Ishikawa (cell line): ENCODE results near the gene ZNF771.

Source experiments
- CEBPB ChIP-seq: IDR thresholded peaks from 2 replicates; pipeline ENCODE4 v1.6.1; 2012
- CREB1 ChIP-seq: IDR thresholded peaks from 2 replicates; pipeline ENCODE4 v1.6.1; 2012; ENCODE audit warnings: low read depth
- EGR1 ChIP-seq: IDR thresholded peaks from 2 replicates; pipeline ENCODE4 v1.6.1; 2012
- EP300 ChIP-seq: IDR thresholded peaks from 2 replicates; pipeline ENCODE4 v1.6.1; 2012; ENCODE audit warnings: borderline replicate concordance
- FOXM1 ChIP-seq: IDR thresholded peaks from 2 replicates; pipeline ENCODE4 v1.6.1; 2012; ENCODE audit warnings: low read depth, borderline replicate concordance
- NFIC ChIP-seq: IDR thresholded peaks from 2 replicates; pipeline ENCODE4 v1.6.1; 2012
- RAD21 ChIP-seq: IDR thresholded peaks from 2 replicates; pipeline ENCODE4 v1.6.1; 2012; ENCODE audit warnings: low read depth
- REST ChIP-seq: IDR thresholded peaks from 2 replicates; pipeline ENCODE4 v1.6.1; 2012; ENCODE audit warnings: low read depth, mild to moderate bottlenecking
- TAF1 ChIP-seq: IDR thresholded peaks from 2 replicates; pipeline ENCODE4 v1.6.1; 2012; ENCODE audit warnings: low read depth, mild to moderate bottlenecking
- TCF12 ChIP-seq: IDR thresholded peaks from 2 replicates; pipeline ENCODE4 v1.6.1; 2012; ENCODE audit warnings: low read depth
- TEAD4 ChIP-seq: IDR thresholded peaks from 2 replicates; pipeline ENCODE4 v1.6.1; 2012
- USF1 ChIP-seq: IDR thresholded peaks from 2 replicates; pipeline ENCODE4 v1.6.1; 2012
- YY1 ChIP-seq: IDR thresholded peaks from 2 replicates; pipeline ENCODE4 v1.6.1; 2012; ENCODE audit warnings: low read depth

GRCh38 chr16:30394592-30395154 lies 12.7 kb upstream of the ZNF771 start:
- TF ChIP-seq TCF12, result no peak
- TF ChIP-seq CEBPB, result no peak
- TF ChIP-seq CREB1, result no peak
- TF ChIP-seq YY1, result no peak
- TF ChIP-seq REST, result no peak
- no peak for TF ChIP-seq RAD21
- TF ChIP-seq EP300, result no peak
- no peak for TF ChIP-seq FOXM1
- TF ChIP-seq EGR1, result no peak
- no peak for TF ChIP-seq TEAD4
- TF ChIP-seq TAF1, result no peak
- no peak for TF ChIP-seq USF1
- no peak for TF ChIP-seq NFIC
